ENCODE data around the gene NFATC1. TPM values are rescaled to one million over a fixed set of nuclear protein-coding genes. Genes with fewer than 3 reads are reported as not detected.

NFATC1 gene
- total RNA-seq, 4 donors from 2014 or later, result 5.3 to 19.1 (median 11.8) TPM

DNA sequence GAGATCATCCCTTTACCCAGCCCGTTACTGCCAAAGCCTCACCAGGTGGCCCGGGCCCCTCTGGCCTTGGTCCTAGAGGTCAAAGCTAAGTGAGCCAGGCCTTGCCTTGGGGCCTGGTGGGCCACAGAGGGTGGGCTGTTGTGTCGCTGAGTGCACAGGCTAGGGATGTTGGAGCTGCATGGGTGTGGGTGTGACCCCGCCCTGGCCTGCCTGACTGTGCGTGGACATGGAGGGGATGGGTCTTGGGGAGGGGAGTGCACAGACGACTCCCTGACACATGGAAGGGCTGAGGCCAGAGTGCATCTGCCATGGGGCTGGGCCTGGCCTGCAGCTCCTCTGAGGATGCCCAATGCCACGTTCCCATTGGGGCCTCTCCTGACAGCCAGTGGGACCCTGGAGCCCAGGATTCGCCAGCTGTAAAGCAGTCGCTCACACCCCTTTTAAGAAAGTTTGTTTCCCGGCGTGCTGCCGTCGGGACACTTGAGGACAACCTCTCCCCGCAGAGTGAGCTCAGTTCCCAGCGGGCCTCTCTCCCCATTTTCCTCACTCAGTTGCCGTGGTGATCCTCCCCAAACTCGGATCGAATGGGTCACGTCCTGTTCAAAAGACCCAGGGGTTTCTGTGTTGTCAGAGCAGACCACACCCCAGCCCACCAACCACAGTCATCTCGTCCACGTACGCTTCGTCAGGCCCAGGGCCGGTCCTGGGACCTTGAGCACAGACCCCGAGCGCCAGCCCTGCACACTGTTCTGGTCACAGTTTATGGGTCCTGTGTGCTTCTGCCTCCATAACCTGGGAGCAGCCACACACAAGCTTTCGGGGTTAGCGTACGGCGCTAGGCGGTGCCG, 93.5 kb downstream of the NFATC1 start:
- Histone ChIP-seq H3K36me3 (no peaks in the 10 kb centered on the region), H3K27me3 (no peaks in the 10 kb centered on the region), H3K27ac (no peak overlapping the region), H3K4me3 (no peak overlapping the region), H3K9me3 (no peaks in the 10 kb centered on the region), H3K4me1 (peaks cover 0 to 15% (median 3%) of the 10 kb centered on the region in 4 donors)
- WGBS, 2 donors (ENCODE audit: low coverage in 1 of 2), result 91% methylated on average over 32 of the region's 32 CpGs; no CpG with 5 or more reads in 1 of the 2 donors
- intact Hi-C loops (cut with DNase I; ENCODE audit: low total_unique reads) (no loop called here), in situ Hi-C loops (cut with MboI; ENCODE audit: low pct_ligation_motif_present in 1 of 4, low pct_unique_long_range_greater_than_20kb in 1 of 4, low sequenced_read_pairs in 3 of 4) (no loop called here)
- no peak for DNase-seq
- TF ChIP-seq POLR2A (IDR thresholded peaks at IDR 0.05), result no peak
- no peak for TF ChIP-seq EP300 (IDR thresholded peaks at IDR 0.05; ENCODE audit: low read depth)
- no peak for TF ChIP-seq POLR2AphosphoS5 (IDR thresholded peaks at IDR 0.05)
- TF ChIP-seq, protein P1, sequence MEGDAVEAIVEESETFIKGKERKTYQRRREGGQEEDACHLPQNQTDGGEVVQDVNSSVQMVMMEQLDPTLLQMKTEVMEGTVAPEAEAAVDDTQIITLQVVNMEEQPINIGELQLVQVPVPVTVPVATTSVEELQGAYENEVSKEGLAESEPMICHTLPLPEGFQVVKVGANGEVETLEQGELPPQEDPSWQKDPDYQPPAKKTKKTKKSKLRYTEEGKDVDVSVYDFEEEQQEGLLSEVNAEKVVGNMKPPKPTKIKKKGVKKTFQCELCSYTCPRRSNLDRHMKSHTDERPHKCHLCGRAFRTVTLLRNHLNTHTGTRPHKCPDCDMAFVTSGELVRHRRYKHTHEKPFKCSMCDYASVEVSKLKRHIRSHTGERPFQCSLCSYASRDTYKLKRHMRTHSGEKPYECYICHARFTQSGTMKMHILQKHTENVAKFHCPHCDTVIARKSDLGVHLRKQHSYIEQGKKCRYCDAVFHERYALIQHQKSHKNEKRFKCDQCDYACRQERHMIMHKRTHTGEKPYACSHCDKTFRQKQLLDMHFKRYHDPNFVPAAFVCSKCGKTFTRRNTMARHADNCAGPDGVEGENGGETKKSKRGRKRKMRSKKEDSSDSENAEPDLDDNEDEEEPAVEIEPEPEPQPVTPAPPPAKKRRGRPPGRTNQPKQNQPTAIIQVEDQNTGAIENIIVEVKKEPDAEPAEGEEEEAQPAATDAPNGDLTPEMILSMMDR (IDR thresholded peaks at IDR 0.05), result no peak

DNA sequence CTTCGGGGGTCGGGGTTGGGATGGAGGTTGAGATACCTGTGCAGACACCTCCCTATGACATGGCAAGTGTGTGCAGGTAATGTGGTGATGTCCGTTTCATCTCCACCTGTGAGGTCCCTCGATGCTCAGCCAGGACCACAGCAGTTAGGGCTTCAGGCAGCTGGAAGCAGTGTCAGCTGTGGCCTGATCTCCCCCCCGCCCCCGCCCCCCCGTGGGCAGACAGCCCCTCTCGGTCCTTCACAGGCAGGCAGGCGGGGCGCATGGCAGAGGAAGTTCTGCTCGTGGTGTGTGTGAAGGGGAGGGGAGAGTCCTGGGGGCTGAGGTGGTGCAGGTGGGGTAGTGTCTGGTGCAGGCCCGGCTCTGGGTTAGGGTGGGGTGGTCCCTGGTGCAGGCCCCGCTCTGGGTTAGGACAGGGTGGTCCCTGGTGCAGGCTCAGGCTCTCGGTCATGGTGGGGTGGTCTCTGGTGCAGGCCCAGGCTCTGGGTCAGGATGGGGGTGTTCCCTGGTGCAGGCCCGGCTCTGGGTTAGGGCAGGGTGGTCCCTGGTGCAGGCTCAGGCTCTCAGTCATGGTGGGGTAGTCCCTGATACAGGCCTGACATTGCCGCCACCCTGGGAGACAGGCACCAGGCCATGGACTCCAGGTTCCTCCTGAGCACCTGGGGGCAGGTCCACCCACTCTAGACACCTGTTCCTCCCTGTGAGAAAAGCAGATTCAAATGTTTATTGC, 94.3 kb downstream of the NFATC1 start:
- H3K27me3 ChIP-seq, result no peaks in the 10 kb centered on the region
- no peak for DNase-seq
- TF ChIP-seq POLR2A (IDR thresholded peaks at IDR 0.05), result no peak
- TF ChIP-seq EP300 (IDR thresholded peaks at IDR 0.05; ENCODE audit: low read depth), result no peak
- TF ChIP-seq, protein P1 (IDR thresholded peaks at IDR 0.05), result no peak
- TF ChIP-seq POLR2AphosphoS5 (IDR thresholded peaks at IDR 0.05), result no peak
- WGBS, 2 donors (ENCODE audit: low coverage in 1 of 2), result 82% methylated on average over 16 of the region's 16 CpGs; no CpG with 5 or more reads in 1 of the 2 donors
- no peaks in the 10 kb centered on the region for H3K36me3 ChIP-seq
- peaks cover 0 to 7% (median 3%) of the 10 kb centered on the region in 4 donors for H3K4me1 ChIP-seq
- H3K4me3 ChIP-seq, result no peak overlapping the region
- H3K9me3 ChIP-seq, result no peaks in the 10 kb centered on the region
- intact Hi-C loops (cut with DNase I; ENCODE audit: low total_unique reads), result no loop called here
- in situ Hi-C loops (cut with MboI; ENCODE audit: low pct_ligation_motif_present in 1 of 4, low pct_unique_long_range_greater_than_20kb in 1 of 4, low sequenced_read_pairs in 3 of 4), result no loop called here
- H3K27ac ChIP-seq, result no peak overlapping the region

DNA sequence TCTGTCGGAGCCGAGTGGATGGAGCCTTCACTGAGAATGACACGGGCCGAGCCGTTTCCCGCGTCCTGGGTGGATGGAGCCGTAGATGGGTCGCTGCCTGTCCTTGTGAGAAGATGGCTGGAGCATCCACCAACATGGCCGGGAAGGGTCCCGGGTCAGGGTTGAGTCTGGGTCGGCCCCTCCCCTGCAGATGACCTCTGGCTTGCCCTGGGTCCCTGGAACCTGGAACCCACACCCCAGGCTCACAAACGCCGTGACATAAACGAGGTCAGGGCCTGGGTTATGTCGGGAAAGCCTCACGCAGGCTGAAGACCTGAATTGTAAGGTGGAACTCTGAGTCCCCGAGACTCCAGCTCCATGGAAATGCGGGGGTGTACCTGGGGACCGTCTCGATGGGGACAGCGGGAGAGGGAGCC, 94.9 kb downstream of the NFATC1 start:
- TF ChIP-seq POLR2A (IDR thresholded peaks at IDR 0.05), result no peak
- TF ChIP-seq POLR2AphosphoS5 (IDR thresholded peaks at IDR 0.05), result no peak
- TF ChIP-seq, protein P1 (IDR thresholded peaks at IDR 0.05), result no peak
- TF ChIP-seq EP300 (IDR thresholded peaks at IDR 0.05; ENCODE audit: low read depth), result no peak
- WGBS, 2 donors (ENCODE audit: low coverage in 1 of 2), result 88% methylated on average over 22 of the region's 22 CpGs; no CpG with 5 or more reads in 1 of the 2 donors

DNA sequence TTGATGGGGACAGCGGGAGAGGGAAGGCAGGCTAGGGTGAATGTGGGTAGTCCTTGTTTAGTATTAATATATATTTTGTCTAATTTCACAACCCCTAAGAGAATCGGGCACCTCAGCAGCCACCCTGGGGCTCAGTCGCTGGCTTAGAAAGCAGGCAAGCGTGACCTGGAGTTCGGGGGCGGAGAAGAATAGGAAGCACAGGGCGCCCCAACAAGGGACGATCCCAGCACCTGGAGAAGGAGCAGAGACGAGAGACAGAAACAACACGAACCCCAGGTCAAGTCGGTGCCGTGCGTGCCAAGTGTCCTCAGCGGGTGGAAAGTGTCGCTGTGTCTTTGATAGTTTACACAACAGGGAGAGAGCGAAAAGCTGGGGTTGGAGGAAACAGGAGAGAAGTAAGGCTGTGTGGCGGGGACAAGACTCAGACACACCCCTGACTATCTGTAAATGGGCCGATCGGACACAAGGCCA, 95.4 kb downstream of the NFATC1 start:
- Histone ChIP-seq H3K4me3 (no peak overlapping the region), H3K9me3 (no peaks in the 10 kb centered on the region), H3K27me3 (no peaks in the 10 kb centered on the region), H3K27ac (no peak overlapping the region), H3K4me1 (peaks cover 0 to 1% (median 0%) of the 10 kb centered on the region in 4 donors), H3K36me3 (no peaks in the 10 kb centered on the region)
- intact Hi-C loops (cut with DNase I; ENCODE audit: low total_unique reads) (no loop called here), in situ Hi-C loops (cut with MboI; ENCODE audit: low pct_ligation_motif_present in 1 of 4, low pct_unique_long_range_greater_than_20kb in 1 of 4, low sequenced_read_pairs in 3 of 4) (no loop called here)
- WGBS, 2 donors (ENCODE audit: low coverage in 1 of 2), result 85 to 93% methylated on average over 13 to 19 of the region's 19 CpGs
- TF ChIP-seq EP300 (IDR thresholded peaks at IDR 0.05; ENCODE audit: low read depth), result no peak
- TF ChIP-seq, protein P1 (IDR thresholded peaks at IDR 0.05), result no peak
- no peak for TF ChIP-seq POLR2A (IDR thresholded peaks at IDR 0.05)
- no peak for TF ChIP-seq POLR2AphosphoS5 (IDR thresholded peaks at IDR 0.05)
- DNase-seq, result no peak

More for the DNA sequence above, 94.9 kb downstream of the NFATC1 start:
- no peaks in the 10 kb centered on the region for H3K27me3 ChIP-seq
- no peak overlapping the region for H3K27ac ChIP-seq
- H3K36me3 ChIP-seq, result no peaks in the 10 kb centered on the region
- no peaks in the 10 kb centered on the region for H3K9me3 ChIP-seq
- H3K4me3 ChIP-seq, result no peak overlapping the region
- H3K4me1 ChIP-seq, result peaks cover 0 to 4% (median 1%) of the 10 kb centered on the region in 4 donors
- in situ Hi-C loops (cut with MboI; ENCODE audit: low pct_ligation_motif_present in 1 of 4, low pct_unique_long_range_greater_than_20kb in 1 of 4, low sequenced_read_pairs in 3 of 4) (no loop called here), intact Hi-C loops (cut with DNase I; ENCODE audit: low total_unique reads) (no loop called here)
- no peak for DNase-seq

All from transverse colon (tissue), 4 donors.